HG02885 (cell line): ENCODE results near the gene BBOX1.
"Not testable (repeated sequence)": the region's sequence is repeated elsewhere in the genome, so short reads cannot be mapped to it uniquely, and the experiment has no call there.

ENCODE experiments used
- ATAC-seq: cut with Tn5 transposase; IDR thresholded peaks from one replicate; pipeline ENCODE4 v1.9.1; 2021; ENCODE audit warnings: mild to moderate bottlenecking; ENCODE audit not compliant: unreplicated experiment, poor library complexity

Gene BBOX1

DNA sequence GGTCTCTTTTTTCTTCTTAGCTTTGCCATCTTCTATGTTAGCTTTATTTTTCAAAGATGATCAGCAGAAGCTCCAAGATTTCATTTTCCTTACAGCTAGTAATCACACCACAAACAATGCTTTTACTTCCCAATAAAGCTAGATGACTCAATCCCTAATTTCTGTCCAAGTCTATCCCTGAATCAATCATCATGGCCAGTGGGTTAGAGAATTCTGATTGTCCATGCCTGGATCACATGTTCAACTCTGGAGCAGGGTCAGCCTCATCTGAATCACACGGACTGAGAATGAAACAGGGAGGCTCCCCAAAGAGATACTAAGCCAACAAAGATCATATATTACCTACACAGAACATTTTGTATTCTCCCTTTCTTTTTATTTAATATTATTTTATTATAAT, 79.6 kb downstream of the BBOX1 start:
- ATAC-seq: no peak

GRCh38 chr11:27122001-27122400, 81.4 kb downstream of the BBOX1 start:
- ATAC-seq: no peak

- no peak for ATAC-seq
Measured at GRCh38 chr11:27124514-27125264, 84.1 kb downstream of the BBOX1 start.

DNA sequence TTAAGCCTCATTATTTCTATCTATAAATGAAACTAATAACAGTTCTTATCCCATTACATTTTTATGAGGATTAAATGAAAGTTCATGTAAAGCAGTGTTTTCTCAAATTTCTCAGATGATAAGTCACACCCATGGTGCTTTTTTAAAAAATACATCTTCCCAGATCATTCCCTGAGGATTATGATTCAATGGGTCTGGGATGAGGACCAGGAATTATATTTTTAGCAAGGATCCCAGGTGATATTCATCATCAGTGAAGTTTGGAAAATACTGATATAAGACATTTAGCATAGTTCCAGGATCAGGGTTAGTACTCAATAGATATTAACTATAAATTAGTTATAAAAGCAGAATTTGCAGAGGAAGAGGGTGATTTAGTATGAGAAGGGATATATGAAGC, 89.1 kb downstream of the BBOX1 start:
- ATAC-seq: no peak

GRCh38 chr11:27130806-27131205, 90.2 kb downstream of the BBOX1 start:
- ATAC-seq: no peak

DNA sequence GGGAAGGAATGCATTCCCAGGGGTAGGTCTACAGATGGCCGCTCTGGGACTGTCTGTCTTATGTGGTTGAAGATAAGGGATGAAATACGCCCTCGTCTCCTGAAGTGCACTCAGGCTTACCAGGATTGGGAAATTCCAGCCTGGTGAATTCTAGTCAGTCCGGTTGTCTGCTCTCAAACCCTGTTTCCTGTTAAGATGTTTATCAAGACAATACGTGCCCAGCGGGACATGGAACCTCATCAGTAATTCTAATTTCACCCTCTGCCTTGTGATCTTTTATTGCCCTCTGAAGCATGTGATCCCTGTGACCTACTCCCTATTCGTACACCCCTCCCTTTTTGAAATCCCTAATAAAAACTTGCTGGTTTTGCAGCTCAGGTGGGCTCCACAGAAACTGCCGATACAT, 95.3 kb downstream of the BBOX1 start:
- not testable (repeated sequence) for ATAC-seq

DNA sequence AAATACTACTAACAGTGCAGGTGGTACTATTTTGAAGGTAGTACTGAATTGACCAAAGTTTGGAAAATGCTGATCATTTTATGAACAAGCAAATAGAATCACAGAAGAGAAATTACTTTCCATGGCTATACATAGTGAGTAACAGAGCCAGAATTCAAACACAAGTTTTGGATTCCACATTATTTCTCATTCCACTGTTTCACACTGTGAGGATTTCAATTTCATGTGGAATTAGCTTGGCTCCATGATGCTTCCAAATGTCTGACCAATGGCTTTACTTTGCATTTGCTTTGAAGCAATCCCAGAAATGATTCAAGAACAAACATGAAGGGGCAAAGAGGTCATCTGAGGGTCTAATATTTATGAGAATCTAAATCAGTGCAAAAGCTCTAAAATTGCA, 98.1 kb downstream of the BBOX1 start:
- no peak for ATAC-seq

DNA sequence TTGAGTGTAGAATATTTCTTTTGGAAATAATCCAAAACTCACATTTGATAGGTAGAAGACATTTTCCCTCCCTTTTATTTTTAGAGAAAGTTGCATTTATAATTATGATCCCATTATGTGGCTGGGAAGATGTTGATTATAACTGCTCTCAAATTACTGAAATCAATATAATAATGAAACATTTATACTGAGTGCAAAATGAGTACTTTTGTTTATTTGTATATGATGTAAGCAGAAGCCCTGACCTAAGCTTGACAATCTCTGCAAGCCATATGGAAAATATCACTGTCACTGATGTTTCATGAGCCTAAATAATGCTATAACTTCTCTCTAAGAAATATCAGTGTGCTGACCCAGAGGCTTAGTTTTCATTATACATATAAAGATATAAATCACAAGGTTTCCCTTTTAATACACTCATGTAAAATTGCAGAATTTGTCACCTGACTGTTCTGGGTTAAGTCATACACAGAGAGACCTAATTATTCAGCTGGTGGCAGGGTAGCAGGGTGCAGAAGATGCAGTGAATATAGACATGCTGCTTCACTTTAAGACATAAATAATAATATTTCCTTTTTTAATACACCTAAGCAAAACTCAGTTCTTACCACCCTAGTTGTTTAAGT, 99.2 kb downstream of the BBOX1 start:
- ATAC-seq: no peak

DNA sequence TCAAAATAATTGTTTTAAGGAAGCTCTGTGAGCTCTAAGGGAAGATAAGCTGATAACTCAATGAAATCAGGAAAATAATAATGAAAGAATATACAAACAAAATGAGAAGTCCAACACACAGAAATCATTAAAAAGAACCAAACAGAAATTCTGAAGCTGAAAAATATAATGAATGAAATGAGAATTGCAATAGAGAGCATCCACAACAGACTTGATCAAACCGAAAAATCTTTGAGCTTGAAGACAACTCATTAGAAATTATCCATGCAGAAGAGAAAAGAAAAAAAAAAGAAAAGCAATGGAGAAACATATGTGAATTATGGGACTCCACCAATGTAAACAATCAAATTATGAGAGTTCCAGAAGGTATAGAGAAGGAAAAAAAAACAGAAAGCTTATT, 101.0 kb downstream of the BBOX1 start:
- ATAC-seq: no peak

- no peak for ATAC-seq
Measured at GRCh38 chr11:27147916-27148315, 107.3 kb downstream of the BBOX1 start.

DNA sequence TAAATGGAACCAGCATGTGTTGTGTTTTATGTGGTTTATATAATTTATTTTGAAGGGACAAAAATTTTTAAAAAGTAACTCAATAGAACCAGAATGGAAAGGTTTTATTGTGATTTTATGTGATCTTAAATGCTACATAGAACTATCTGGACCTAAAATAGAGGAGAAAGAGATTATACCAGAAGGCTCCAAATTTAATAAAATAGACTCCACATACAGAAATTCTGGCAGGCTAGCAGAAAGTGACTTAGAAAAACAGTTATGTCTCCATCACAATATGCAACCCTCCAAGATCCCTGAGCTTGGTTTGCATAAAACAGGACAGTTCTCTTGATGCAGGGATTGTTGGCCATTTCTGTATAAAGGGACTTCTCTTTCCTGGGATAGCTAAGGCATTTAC, 107.9 kb downstream of the BBOX1 start:
- no peak for ATAC-seq

DNA sequence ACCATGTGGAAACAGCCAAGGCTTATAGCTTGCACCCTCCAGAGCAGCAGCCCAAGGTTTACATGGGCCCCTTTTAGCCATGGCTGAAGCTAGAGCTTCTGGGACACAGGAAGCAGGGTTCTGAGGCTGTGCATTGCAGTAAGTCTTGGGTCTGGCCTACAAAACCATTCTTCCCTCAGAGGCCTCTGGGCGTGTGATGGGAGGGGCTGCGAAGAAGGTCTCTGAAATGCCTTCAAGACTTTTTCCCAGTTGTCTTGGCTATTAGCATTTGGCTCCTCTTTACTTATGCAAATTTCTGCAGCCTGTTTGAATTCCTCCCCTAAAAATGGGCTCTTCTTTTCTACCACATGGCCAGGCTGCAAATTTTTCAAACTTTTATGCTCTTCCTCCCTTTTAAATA, 109.5 kb downstream of the BBOX1 start:
- ATAC-seq: no peak

DNA sequence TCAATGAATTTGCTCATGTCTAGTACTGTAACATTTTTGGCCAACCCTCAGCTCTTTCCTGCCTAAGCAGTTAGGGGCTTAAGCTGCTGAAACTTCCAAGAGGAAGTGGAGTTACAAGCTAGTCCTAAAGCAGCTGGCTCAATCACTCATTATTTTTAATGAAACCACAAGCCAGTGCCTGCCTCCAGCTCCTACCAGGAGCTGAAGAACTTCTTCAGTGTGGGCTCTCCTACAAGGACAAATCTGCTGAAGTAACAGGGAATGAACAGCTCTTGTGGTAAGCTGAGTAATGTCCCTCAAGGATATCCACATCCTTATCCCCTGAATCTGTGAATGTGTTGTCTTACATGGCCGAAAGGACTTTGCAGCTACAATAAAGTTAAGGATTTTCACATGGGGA, 112.5 kb downstream of the BBOX1 start:
- no peak for ATAC-seq

GRCh38 chr11:27158456-27159334, 118.1 kb downstream of the BBOX1 start:
- ATAC-seq: peak; percentile 91

DNA sequence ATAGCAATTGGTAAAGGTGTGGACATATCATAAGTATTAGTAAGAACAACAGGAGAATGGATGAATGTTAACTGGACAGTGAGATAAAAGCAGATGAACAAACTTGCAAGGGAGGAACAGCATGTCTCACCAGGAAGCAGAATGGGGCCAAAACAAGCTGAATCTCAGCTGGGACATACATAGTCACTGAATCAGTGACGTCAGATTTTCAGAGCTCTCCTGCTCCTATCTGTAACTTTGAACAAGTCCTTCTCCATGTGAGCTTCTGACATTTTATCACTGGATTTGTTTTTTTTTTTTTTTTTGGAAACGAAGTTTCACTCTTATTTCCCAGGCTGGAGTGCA, 118.7 kb downstream of the BBOX1 start:
- no peak for ATAC-seq

DNA sequence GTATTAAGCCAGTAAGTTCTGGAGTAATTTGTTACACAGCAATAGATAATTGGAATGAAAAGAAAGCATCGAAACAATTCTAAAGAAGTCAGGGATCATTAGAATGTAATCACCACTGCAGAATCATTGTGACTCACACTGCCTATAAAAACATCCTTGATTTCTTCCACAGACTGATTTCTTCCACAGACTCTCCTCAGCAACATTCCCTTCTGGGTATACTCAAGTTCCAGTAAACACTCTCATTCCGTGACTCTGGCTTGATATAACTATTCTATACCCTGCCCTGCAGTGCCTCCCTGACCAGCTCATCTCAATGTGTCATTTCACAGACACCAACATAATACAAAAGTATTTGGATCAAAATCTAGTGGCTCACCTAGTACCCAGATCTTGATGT, 120.5 kb downstream of the BBOX1 start:
- ATAC-seq: no peak

DNA sequence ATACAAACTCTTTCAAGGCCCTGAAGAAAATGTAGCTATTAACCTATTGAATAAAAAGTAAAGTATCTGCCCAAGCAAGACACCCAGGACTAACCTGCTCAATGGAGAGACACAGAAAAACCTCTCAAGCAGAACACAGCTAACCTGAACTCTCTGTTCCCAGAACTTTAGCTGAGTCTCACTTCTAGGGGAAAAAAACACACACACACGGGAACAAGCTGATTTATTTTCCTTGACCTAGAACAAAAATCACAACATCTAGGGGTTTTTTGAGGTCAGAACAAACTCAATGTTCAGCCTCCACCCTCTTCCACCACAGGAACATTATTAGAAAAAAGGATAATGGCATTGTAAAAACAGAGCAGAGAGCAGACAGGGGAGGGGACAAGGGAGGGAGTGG, 121.6 kb downstream of the BBOX1 start:
- no peak for ATAC-seq

GRCh38 chr11:27166130-27166529, 125.5 kb downstream of the BBOX1 start:
- ATAC-seq: no peak

GRCh38 chr11:27171376-27171958, 130.9 kb downstream of the BBOX1 start:
- ATAC-seq: no peak

- no peak for ATAC-seq
Measured at GRCh38 chr11:27173545-27173944, 132.9 kb downstream of the BBOX1 start.

- ATAC-seq: no peak
Measured at GRCh38 chr11:27174021-27174420, 133.4 kb downstream of the BBOX1 start.
